Astrocyte of the spinal cord (primary cell): ENCODE data around the gene KCNJ1.

Source experiments
- DNase-seq: peaks from one replicate; pipeline ENCODE4 v3.0.0; 2011; ENCODE audit warnings: low read depth, low spot score
- H3K4me3 ChIP-seq: 2 replicates; pipeline ENCODE4 v1.5.1; 2011; ENCODE audit warnings: low read depth, mild to moderate bottlenecking, low read length, moderate library complexity
- in situ Hi-C: cut with HindIII; loops from 2 replicates; pipeline ENCODE4 v1.10.0; 2017; ENCODE audit warnings: low sequenced_read_pairs
- TF ChIP-seq, protein P1 (sequence below): IDR thresholded peaks from 2 replicates; pipeline ENCODE4 v1.5.1; 2012; ENCODE audit warnings: low read depth, mild to moderate bottlenecking, low read length, inconsistent platforms

Gene KCNJ1

DNA sequence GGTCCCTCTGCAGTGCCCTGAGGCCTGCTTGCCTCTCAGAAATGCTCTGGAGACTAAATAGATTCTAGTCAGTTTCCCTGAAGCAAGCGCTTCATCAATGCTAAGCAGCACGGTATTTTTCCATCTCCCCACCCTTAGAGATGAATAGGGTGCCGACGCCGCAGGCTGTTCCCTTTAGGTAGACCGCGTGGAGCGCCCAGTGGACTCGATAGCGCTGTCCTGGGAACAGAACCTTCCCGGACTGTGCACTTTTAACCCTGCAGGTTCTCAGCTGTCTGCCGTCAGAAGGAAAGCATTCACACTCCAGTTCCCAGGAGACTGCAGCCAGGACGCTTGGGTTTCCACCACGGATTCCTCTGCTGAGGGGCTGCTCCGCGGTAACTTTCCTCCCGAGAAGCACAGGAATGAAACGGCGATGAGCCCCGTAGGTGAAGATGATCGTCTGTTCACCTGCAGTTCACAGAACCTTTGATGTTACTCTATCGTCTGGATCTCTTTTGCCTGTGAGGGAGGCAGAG lies 9.1 kb upstream of the KCNJ1 start:
- no peak overlapping the region for H3K4me3 ChIP-seq
- TF ChIP-seq, protein P1, sequence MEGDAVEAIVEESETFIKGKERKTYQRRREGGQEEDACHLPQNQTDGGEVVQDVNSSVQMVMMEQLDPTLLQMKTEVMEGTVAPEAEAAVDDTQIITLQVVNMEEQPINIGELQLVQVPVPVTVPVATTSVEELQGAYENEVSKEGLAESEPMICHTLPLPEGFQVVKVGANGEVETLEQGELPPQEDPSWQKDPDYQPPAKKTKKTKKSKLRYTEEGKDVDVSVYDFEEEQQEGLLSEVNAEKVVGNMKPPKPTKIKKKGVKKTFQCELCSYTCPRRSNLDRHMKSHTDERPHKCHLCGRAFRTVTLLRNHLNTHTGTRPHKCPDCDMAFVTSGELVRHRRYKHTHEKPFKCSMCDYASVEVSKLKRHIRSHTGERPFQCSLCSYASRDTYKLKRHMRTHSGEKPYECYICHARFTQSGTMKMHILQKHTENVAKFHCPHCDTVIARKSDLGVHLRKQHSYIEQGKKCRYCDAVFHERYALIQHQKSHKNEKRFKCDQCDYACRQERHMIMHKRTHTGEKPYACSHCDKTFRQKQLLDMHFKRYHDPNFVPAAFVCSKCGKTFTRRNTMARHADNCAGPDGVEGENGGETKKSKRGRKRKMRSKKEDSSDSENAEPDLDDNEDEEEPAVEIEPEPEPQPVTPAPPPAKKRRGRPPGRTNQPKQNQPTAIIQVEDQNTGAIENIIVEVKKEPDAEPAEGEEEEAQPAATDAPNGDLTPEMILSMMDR, result no peak
- no peak for DNase-seq
- in situ Hi-C loops, result no loop called here

- peak; percentile 4 for DNase-seq
- no peak overlapping the region for H3K4me3 ChIP-seq
- TF ChIP-seq, protein P1, result no peak
- in situ Hi-C loops, result no loop called here
These were observed 7.3 kb upstream of the KCNJ1 start for GRCh38 chr11:128874427-128874826.

GRCh38 chr11:128872594-128872993 lies 5.5 kb upstream of the KCNJ1 start:
- TF ChIP-seq, protein P1, result no peak
- DNase-seq, result no peak
- in situ Hi-C loops, result no loop called here
- H3K4me3 ChIP-seq, result no peak overlapping the region

GRCh38 chr11:128872094-128872493 lies 5.0 kb upstream of the KCNJ1 start:
- DNase-seq, result no peak
- H3K4me3 ChIP-seq, result no peak overlapping the region
- in situ Hi-C loops, result no loop called here
- TF ChIP-seq, protein P1, result no peak

GRCh38 chr11:128871168-128871610 lies 4.1 kb upstream of the KCNJ1 start:
- in situ Hi-C loops, result no loop called here
- TF ChIP-seq, protein P1, result no peak
- no peak for DNase-seq

GRCh38 chr11:128868841-128869671 lies 2.0 kb upstream of the KCNJ1 start:
- TF ChIP-seq, protein P1, result no peak
- DNase-seq, result no peak
- no peak overlapping the region for H3K4me3 ChIP-seq
- in situ Hi-C loops, result no loop called here

More at GRCh38 chr11:128871168-128871610, 4.1 kb upstream of the KCNJ1 start:
- no peak overlapping the region for H3K4me3 ChIP-seq
